Measurements from ENCODE around the gene PLD6.

PLD6 gene

DNA sequence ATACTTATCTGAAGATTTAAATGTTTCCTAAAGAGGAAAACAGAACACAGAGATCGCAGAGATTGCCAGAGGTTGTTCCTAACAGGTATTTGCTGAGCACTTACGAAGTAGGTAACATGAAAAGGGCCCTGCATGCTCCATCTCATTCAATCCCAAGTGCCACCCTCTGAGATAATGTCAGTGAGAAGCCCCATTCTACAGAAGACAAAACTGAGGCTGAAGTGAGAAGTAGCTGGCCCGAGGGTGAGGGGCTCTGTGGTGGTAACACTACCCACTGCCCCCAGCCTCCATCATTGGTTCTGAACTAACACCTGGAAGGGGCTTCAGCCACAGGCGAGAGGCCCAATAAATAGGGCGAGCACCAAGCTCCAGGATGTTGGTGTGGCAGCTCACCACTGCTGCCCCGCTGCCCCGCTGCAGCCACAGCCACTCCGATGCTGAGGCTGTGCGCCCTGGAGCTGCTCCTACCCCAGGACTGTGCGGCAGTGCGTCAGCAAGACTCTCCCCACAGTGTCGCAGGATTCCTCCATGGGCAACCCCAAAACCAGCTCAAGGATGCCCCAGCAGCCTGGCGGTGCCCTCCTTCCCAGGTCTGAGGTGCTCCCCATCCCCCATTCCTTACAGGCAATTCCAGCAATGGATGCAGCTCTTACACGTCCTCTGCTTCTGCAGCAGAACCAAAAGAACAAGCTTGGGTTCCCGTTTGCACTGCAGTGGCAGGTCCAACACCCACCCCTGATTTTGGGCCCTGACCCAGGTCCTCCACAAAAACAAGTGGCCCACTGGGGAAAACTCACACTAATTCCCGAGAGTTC, 20.5 kb upstream of the PLD6 start:
- no peak for DNase-seq

DNA sequence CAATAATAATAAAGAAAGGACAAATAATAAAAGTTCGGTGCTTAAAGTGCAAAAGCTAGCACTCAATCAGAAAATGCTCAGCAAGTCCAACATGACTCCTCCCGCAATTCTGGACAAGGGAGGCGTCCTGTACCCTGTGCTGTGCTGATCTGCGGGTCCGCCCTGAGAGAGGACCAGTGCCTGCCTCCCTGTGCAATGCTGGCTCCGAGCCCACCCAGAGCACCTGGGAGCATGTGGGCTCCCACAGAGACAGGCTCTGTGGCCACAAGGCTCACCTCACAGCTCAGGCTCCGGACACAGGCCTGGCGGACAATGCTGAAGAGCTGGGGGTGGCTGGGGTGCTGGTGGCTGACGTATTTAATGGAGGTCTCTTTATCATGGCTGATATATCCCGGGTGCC, 19.8 kb upstream of the PLD6 start:
- DNase-seq: no peak

DNA sequence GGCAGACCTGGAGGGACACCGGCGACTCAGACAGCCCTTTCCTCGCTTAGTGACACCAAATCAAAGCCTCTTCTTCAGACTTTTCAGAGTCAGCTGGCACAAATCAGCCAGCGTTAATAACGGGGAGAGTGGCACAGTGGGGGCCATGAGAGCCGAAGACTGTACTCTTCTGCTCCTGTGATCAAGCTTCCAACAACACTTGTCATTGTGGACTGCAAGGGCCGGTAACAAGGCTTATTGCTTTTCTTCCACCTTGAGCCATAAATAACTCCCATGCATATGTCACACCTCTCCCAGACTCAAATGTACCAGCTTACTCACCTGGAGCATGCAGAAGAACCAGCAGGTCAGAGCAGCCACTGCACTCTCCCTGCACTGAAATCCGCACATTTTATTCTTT, 18.0 kb upstream of the PLD6 start:
- no peak for DNase-seq

DNA sequence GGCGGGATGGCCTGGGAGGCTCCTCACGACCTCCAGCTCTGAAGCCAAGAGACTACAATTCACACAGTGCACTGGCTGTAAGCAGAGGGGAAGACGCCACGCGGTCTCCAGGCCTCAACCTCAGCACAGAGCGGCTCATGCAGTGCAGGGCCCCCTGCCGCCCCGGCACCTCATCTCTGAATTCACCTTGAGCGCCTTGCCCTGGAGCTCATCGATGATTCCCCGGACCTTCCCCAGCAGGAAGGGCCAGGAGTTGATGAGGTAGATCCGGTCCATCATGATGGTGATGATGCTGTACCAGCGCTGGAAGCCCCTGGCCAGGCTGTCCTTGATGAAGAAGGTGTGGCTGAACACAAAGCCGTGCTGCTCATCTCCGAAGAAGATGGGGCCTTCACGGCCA, 17.6 kb upstream of the PLD6 start:
- no peak for DNase-seq

DNA sequence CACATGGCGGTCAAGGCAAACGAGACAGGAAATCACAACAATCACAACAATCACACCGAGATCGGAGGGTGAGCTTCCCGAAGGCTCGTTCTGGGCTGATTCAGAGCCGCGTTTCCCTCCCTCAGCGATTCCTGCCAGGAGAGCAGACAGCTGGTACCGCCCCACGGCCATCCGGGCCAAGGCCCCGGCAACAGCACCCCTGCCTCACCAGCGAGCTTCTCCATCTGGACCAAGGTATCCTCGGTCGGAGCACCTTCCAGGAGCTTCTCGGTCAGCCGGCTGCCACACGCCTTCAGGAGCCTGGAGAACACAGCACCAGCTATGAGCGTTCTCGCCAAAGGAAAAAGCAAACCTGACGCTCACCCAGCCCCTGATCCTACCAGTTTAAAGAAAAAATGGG, 15.2 kb upstream of the PLD6 start:
- no peak for DNase-seq

DNA sequence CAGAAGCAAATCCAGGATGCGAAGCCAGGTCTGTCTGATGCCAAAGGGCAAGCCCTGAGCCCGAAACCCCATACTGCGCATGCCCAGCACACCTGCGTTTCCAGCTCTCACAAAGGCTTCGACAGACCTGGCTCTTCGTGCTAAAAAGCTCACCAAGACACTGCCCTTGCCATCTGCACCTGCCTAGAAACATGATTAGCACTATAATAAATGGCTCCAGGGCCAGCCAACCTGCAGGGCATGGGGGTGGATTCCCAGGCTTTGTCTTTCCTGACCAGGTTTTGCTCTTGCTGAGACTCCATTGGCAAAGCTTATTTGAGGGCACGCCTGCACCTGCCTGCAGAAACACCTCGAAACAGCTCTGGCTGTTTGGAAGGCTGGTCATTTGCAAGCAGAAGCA, 14.4 kb upstream of the PLD6 start:
- peak in 2 of 3 experiments; percentile 82 to 94 for DNase-seq

DNA sequence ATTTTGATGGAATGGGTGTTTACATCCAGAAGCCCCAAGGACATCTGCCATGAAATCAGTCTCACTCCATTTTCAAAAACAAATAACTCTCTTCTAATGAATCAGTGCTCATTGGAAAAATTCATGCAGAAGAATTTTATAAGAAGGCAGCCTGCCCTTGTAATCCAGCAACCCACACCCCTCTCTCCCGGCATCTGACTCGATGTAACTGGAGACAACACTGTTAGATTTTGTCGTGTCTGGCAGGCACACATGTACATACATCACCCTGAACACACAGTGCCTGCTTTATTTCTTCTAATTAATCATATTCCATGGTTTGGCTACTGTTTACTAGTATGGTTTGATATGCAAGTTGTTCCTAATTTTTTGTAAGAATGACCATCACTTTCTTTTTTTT, 11.9 kb upstream of the PLD6 start:
- DNase-seq: no peak

DNA sequence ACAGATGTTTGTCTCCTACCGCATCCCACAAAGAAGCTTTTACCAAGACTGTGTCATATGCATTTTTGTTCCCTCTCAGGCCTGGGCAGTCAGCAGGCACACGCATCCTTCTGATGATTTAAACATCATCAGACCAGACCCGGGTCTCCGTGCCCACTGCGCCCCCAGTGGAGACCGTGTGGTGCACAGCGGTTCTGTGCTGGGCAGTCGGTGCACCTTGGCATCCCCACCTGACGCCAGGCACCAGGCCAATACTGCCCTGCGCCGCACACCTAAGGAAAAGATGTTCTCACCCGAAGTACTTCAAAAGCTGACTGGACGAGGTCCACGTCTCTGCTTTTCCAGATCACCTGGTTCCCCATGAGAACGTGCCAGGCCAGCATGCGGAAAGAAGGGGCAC, 10.6 kb upstream of the PLD6 start:
- DNase-seq: no peak

DNA sequence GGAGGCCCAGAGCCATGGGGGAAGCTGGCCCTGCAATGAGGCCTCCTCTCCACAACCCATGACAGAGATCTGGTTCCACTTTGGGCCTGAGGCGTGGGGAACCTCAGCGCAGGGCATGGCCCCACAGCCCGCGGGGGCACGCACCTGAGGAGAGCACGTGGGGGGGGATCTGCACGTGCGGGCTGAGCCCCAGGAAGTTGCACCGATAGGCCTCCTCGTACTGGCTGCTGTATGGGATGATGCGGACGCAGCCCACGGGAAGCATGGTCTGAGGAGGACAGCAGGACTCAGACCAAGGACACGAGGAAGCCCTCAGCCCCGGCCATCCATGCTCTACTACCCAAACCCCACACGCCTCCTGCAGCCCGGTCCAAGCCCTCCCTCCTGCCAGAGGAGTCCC, 10.1 kb upstream of the PLD6 start:
- DNase-seq: no peak

DNA sequence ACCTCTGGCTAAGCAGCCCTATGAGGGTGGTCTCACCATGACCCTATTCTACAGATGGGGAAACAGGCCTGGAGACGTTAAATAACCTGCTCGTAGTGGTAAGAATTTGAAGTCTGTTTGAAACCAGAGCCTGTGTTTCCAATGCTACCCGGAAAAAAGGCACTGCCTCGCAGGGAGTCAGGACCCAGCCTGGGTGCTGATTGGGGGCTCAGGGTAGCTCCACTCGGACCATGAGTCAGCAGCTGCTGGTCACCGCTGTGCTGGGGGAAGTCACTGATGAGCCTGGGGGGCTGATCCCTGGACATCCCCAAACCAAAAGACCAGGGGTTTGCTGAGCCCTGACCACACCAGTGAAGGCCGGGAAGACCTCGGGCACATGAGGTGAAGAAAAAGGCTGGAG, 9.4 kb upstream of the PLD6 start:
- no peak for DNase-seq

DNA sequence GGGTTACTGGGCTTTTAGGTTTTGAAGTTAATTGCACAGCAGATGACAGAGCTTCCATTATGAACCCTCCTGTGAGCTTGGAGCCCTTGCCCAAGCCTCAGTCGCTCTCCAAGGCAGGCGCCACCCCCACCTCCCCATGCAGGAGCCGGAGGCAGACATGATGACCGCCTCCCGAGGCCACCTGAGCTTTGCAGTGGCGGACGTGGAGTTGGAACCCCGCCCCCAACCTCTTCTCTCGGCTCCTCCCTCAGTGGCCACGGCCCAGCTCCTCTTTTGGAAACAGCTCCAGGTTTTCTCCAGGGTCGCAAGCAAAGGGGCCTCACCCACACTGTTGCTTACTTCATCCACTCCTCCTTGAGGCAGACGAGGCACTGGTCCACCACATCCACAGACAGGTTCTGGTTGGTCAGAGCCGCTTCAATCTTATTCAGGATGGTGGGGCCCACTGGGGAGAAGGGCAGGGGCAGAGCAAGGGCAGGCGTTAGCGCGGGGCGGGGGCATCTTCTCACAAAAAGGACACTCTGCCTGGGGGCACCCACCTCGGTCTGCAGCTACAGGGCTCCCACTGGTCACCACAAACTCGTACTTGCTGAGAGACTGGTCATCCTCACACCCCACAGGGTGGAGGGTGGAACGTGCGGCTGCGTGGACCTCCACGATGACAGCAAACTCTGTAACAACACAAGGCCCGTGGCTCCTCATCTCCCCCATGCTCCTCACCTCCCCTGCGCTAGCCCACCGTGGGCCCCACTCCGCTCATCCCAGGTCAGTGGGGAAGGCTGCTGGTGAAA, 8.7 kb upstream of the PLD6 start:
- no peak for DNase-seq

DNA sequence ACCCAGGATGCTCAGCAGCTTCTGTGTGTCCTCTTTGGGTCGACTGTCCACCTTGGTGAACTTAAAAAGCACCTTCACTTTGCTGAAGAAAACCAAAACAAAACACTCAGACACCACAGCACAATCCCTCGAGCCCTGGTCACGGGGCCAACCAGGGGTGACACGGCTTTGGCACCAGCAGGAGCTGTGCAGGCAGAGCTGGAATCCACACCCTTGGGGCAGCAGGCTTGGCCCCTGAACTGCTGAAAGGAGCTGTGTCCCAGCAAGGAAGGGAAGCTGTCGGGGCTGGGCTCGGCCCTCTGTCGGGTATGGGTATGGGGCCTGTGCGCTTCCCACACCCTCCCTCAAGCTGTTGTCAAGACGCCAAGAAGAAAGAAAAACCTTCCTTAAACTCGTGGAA, 7.6 kb upstream of the PLD6 start:
- no peak for DNase-seq

DNA sequence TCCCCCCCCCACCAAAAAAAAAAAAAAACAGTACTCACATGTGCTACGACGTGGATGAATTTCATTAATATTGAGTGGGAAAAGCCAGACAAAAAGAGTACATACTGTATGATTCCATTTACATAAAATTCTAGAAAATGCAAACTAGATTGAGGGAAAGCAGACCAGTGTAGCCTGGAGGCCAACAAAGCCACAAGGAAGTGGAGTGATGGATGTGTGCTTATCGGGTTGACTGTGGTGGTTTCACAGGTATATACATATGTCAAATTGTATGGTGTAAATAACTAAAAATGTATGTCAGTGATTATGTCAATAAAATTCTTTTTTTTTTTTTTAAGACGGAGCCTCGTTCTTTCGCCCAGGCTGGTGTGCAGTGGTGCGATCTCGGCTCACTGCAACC, 1.9 kb upstream of the PLD6 start:
- no peak for DNase-seq

DNA sequence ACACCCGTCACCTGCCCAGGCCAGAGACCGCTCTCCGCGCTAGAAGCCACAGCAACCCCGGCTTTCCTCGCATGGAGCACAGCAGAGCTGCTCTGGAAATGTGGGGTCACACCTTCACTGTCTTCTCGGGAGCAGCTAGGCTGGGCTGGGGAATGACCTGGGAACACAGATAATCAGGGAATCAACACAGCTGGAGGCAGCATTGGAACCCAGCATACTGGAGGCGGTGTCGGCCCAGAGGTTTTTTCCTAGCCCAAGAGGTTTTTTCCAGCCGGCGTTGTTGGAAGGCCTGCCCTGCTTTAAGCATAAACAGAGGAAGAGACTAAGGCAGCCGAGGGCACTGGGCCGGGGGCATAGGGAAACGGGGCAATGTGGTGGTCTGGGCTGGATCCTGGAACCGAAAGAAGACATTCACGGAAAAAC, 791 bp upstream of the PLD6 start:
- DNase-seq: no peak

DNA sequence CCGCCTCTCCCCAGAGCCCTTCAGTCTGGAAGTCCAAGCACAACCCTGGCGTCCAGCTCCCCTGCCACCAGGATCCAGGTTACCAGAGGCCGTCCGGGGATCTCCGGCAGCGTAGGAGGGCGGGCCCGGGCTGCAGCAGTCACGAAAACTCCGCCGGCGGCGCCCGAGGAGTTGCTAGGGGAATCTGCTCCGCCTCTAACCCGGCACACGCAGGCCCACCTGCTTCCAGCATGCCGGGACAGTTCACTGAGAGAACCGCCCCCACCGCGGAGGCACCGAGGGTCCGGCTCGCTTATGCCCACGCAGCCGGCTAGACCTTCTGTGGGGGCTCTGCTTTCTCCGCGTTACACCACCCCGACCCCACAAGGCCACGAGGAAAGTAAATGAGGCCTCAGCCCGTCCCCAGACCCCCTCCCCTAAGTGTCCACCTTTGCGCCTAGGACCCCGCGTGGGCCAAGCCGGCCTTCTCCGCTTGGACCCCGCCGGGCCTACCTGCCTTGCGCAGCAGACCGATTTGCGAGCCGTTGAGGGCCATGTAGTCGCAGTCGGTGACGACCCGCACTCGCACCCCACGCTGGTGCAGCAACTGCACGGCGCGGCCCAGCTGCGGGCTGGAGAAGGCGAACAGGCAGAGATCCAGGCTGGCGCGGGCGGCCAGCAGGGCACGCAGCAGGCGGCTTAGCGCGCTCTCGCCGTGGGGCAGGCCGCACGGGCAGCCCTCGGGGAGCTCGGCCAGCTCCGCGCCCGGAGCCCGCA, 587 bp downstream of the PLD6 start:
- peak; percentile 2 to 62 (median 50) for DNase-seq

DNA sequence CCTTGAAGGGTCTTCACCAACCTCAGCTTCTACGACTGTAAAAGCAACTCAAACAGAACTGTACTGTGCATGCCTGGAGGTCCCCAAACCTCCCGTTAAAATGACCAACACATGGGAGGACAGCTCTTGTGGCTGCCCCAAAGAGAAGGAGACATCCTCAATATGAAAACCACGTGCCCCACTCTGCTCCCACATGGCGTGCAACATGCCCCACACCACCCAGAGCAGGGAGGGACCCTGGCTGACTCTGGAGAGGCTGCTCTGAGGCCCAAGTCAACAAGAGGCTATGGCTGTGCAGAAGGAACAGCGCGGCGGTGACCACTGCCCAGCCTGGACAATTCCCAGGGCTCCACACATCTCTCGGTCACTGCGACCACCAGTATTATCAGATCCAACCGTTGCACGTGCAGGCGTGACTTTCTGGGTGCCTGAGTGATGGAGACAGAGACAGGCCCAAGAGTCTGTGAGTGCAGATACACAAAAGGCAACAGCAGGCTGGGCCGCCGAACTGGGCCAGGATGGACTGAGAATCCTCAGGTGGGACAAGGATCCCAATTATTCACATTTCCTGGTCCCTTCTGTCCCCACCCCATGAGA, 1.4 kb downstream of the PLD6 start:
- no peak for DNase-seq

DNA sequence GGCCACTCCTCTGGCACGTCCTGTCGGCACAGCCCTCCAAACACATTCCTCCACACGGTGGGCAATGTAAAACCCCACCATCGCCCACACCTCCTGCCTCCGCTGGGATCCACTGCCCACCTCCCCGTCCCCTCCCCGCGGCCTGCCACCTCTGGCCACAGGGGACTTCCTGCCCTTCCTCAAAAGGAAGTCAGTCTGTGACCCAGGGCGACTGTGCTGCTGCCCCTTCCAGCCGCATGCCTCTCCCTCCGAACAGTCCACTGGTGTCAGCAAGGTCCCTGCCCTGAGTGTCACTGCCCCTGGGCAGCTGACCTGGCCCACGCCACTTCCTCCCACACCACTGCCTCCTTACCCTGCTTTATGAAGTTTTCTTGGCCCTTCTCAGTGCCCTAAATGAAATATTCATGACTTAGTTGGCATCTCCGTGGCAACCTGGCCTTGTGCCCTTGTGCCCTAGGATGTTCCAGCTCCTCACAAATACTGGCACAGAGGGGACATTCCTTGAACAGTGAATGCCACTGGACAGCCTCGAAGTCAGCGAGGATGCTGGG, 2.0 kb downstream of the PLD6 start:
- no peak for DNase-seq

DNA sequence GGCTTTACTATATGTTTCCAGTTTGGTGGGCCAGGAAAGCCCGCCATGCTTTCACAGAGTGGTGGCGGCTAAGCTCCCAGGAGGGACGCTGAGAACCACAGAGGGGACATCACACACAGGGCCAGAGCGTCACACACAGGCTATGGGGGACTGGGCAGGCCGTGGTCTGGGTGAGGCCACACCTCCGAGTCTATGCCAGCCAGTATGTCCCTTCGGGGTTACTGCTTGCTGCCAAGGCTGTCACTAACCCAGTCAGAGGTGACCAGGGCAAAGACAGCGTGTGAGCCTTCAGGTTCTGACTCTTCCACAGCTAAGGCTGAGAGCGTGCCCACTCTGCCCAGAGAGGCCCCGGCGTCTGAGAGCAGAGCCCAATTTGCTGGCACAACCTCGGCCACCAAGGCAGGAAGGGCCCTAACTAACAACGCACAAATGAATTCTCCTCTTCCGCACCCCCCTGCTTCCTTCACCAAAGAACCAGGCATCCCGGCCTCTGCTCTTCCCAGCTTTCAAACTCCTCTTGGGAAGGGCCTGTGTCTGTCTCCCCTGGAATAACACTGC, 2.9 kb downstream of the PLD6 start:
- no peak for DNase-seq

DNA sequence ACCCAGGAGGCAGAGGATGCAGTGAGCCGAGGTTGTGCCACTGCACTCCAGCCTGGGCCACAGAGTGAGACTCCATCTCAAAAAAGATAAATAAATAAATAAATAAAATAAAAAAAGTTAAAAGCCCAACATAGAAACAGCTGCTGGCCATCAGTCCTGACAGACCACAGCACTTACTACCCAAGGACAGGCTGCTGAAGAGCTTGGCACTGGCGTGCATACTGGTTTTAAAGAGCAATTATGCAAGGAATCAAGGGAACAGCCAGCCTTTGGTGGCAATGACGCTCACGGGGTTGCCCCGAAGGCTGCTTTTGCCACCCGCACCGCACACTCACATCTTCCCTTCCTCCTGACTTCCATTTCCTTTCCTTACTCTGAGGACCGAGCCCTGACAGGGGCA, 4.2 kb downstream of the PLD6 start:
- DNase-seq: no peak

DNA sequence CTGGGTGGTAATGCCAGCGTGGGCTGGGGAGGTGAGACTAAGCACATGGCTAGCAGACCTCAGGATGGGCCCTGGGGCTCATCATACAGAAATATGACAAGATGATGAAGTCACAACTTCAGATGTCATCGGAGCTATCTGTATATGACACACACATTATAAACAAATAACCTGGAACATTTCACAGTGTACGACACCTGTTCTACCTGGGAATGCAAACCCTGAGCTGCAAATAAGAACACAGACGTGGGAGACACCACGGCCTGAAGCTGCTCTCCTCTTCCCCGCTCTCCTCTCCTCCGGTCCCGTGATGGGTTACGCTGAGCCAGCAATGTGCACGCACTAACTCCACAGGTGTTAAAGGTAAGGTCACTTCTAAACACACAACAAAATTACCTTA, 4.9 kb downstream of the PLD6 start:
- DNase-seq: no peak

DNA sequence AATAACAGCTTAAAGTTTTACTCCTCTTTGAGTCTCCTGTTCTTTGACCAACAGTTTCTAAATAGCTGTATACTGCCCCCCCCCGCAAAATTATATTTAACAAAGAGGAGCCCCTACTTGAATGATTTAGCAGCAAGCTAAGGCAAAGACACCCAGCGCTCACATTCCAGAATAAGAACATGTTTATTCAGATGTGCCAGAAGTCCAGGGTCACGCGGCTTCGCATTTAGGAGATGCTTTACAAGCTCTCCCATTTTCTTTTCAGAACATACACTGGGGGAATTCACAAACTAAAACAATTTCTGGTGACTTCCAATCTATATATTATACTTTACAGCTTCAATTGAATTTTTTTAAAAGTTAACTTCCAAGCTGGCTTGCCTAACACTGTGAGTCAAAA, 5.3 kb downstream of the PLD6 start:
- DNase-seq: no peak

DNA sequence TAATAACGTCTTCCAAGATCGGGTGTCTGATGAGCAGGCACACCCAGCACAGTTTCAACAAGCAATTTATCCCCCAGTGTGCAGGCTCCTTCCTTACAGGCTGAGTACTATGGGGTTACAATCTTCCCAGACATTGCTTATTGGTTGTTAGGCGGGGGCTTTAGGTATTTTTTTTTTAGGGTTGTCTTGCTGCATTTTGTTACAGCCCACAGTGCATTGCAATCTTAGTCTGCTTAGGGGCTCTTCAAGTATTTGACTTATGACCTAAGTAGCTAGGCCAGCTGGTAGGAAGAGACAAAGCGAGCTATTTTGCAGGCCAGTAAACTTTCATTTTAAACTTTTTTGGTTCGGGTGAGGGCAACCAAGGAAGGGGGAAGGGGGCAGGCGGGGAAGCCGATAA, 5.8 kb downstream of the PLD6 start:
- DNase-seq: no peak

DNA sequence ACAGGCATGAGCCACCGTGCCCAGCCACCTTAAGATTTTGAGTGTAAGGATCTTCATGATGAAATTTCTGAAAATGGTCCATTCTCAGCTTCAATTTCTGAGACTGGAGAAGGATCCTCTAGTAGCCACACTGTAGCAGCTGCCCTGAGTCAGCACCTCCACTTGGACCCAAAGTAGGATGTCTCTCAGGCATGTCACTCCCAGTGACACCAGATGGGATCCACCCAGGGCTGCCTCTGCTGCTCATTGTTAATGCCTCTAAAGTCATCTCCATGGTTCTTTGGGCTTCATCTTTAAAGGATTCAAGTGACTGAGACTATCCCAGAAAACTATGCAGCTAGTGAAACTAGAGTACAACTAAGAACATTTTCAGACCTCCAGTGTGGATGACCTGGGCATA, 7.9 kb downstream of the PLD6 start:
- no peak for DNase-seq
